ENCODE measurements around the gene PCMTD2.
"Not testable (repeated sequence)": the region's sequence is repeated elsewhere in the genome, so short reads cannot be mapped to it uniquely, and the experiment has no call there.

The PCMTD2 gene

DNA sequence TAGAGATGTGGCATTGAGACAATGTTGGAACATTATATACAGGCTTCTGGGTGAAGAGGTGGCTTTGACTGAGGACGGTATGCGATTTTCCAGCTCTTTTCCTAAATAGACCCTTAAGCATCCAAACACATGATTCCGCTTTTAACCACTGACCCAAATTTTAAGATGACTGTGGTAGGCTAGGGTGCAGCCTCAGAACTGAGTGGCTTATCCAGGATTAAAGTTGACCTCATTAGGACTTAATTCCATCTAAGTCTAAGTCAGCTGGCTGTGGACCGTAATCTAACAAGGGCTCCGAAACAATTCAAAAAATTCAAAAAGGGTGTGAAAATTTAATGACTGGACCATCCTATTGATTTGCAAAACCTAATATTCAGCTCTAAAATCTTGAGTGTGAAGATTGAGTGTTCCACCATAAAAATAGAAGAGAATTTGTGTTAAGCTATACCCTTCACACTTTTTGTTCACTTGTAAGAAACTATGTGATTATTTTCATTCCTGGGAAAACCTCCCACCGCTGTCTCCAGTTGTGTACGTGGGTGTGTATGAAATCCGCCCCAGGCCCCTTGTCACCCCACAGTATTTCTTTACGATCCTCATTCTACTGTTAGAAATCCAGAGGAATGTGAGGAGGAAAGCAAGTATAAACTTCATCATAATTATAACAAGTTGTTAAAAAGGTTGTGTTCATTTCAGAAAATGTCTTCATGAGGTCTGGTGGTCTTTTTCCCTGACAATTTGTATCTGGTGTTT is 2.7 kb downstream of the PCMTD2 start:
- no peak for DNase-seq

DNA sequence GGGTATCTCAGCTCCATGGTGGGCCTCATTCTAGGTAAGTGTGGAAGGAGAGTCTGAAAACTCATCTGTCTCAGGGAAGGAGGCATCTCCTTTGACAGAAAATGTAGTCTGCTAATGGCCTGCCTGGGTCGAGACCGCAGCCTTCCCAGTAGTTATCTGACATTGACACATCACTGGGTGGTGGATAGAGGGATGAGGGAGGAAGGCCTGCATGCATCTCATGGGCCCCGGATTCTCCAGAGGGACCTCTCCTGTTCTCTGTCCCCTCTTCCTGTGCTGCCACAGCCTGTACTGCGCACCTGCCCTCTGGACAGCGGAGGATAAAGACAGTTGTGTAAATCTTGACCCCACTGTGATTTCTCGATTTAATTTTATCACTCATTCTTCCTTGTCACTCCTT is 4.7 kb downstream of the PCMTD2 start:
- DNase-seq: no peak

- DNase-seq: no peak
These were observed 5.6 kb downstream of the PCMTD2 start for GRCh38 chr20:64261138-64261537.

DNA sequence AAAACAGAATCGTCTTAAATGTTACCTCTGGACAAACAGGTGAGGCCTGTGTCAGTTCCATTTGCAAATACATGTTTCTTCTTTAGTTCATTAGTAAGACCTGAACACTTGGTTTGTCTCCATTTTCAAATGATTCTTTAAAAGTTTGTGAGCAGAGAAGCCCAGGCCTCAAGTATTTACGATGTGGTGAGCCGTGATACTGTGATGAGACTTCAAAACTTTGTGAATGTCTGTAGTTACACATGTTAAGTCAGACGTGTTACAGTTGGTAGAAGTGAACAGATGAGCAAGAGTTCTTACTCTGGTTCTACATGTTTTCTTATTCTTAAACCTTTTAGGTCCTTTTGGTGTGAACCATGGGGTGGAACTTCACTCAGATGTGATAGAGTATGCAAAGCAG is 8.5 kb downstream of the PCMTD2 start:
- no peak for DNase-seq

- no peak for DNase-seq
These were observed 9.7 kb downstream of the PCMTD2 start for GRCh38 chr20:64265201-64265600.

- no peak for DNase-seq
These were observed 11.4 kb downstream of the PCMTD2 start for GRCh38 chr20:64266988-64267387.

DNA sequence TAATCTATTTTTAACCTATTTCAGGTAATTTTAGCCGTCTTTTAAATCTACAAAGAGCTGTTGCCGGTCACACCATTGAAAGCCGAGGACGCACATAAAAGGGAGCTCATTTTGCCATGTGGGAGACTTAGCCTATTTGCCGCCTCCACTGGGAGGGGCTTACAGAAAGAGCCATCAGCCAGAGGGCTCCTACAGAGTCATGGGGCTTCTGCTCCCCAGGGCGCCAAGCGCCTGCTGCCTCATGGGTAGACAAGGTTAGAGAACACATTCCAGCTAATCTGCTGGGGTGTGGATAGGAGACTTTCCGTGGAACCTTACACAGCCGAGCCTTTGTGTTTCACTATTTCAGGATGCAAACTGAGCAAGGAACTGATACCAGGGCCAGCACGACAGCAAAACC is 12.6 kb downstream of the PCMTD2 start:
- DNase-seq: no peak

DNA sequence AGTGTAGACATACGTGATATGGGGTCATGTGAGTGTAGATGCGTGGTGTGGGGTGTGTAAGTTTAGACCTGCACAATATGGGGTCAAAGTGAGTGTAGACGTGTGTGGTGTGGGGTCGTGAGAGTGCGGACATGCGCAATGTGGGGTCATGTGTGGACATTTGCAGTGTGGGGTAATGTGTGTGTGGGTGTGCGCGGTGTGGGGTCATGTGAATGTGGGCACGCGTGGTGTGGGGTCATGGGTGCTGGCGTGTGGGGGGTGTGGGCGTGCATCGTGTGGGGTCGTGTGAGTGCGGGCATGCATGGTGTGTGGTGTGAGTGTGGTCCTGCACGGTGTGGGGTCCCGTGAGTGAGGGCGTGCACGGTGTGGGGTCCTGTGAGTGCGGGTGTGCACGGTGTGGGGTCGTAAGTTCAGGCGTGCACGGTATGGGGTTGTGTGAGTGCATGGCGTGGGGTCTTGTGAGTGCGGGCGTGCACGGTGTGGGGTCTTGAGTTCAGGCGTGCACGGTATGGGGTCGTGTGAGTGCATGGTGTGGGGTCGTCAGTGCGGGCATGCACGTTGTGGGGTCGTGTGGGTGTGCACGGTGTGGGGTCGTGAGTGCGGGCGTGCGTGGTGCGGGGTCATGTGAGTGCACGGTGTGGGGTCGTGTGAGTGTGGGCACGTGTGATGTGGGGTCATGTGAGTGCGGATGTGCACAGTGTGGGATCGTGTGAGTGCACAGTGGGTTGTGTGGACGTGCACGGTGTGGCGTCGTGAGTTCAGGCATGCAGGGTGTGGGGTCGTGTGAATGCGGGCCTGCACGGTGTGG is 14.3 kb downstream of the PCMTD2 start:
- DNase-seq: no peak

DNA sequence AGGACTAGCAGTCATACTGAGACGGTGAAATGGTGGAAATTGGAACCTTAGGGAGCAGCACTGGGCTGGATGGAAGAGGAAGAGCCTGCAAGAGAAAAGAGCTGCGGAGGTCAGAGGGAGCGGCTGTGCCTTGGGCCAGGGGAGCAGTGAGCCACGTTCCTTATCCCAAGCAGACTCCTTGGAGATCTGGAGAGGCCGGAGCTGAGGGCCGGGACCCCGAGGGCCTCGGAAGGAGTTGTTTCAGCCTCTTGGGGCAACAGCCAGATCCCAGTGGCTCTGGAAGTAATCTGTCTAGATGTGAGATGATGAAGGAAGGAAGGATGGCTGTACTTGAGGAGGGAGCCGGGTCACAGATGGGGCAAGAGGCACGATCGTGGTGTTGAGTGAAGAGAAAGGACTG is 16.1 kb downstream of the PCMTD2 start:
- DNase-seq: no peak

DNA sequence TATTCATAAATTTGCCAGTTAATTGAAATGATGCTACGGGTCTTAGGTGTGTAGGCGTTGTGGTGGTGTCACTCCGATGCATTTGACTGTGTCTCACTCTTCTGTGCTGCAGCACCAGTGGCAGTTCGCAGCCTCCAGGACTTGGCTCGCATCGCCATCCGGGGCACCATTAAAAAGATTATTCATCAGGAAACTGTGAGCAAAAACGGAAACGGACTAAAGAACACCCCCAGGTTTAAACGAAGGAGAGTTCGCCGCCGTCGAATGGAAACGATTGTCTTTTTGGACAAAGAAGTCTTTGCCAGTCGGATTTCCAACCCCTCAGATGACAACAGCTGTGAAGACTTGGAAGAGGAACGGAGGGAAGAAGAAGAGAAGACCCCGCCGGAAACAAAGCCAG is 17.6 kb downstream of the PCMTD2 start:
- DNase-seq: no peak

GRCh38 chr20:64276817-64277216 is 21.3 kb downstream of the PCMTD2 start:
- no peak for DNase-seq

GRCh38 chr20:64277571-64278316 is 22.2 kb downstream of the PCMTD2 start:
- DNase-seq: no peak

- no peak for DNase-seq
These were observed 22.8 kb downstream of the PCMTD2 start for GRCh38 chr20:64278317-64278681.

- no peak for DNase-seq
These were observed 24.4 kb downstream of the PCMTD2 start for GRCh38 chr20:64279826-64280459.

- DNase-seq: no peak
These were observed 24.9 kb downstream of the PCMTD2 start for GRCh38 chr20:64280460-64280843.

DNA sequence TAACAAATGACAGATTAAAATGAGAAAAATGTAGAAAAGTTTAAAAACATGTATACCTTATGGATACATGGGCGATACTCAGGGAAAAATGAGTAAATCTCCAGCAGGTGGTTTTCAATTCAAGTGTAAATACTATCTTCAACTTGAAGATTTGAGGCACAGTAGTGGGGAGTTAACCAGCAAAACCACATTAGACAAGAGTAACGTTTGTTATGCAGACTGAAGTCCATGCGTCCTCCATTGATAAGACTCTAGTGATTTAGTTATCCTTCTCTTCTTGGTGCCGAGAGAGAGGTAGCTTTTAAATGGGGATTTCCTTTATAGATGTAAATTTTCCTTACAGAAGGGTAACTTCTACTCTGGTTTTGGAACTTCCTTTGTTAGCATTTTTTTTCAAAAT is 28.1 kb downstream of the PCMTD2 start:
- DNase-seq: no peak

DNA sequence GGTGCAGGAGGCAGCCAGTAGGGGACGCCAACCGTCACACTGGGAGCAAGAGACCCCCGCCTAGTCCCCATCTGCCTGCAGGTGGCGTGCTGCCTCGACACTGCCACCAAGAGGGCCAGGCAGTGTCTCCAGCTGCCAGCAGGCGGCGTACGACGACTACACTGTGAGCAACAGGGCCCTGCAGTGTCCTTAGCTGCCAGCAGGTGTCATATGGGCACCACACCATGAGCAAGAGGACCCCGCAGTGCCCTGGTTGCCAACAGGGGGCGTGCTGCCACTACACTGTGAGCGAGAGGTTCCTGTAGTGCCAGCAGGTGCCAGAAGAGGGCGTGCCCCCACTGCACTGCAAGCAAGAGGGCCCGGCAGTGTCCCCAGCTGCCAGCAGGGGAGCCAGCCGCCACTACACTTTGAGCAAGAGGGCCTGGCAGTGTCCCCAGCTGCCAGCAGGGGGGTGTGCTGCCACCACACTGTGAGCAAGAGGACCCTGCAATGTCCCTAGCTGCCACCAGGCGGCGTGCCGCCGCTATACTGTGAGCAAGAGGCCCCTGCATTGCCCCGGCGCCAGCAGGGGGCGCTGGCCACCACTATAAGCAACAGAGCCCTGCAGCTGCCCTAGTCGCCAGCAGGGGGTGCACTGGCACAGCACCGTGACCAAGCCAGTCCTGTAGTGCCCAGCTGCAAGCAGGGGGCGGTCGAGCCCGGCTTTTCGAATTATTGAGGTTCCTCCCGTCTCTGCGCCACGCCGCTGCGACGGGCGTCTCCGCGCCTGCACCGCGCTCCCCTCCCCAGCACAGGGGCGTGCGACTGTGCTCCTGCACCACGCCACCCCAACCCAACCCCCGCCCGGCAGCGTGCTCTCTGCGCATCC is 30.3 kb downstream of the PCMTD2 start:
- peak; percentile 4 for DNase-seq

GRCh38 chr20:64286447-64287263 is 31.1 kb downstream of the PCMTD2 start:
- DNase-seq: not testable (repeated sequence)

DNA sequence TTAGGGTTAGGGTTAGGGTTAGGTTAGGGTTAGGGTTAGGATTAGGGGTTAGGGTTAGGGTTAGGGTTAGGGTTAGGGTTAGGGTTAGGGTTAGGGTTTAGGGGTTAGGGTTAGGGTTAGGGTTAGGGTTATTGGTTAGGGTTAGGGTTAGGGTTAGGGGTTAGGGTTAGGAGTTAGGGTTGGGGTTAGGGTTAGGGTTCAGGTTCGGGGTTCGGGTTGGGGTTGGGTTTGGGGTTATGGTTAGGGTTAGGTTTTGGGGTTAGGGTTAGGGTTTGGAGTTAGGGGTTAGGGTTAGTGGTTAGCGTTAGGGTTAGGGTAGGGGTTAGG is 31.7 kb downstream of the PCMTD2 start:
- DNase-seq: not testable (repeated sequence)

- not testable (repeated sequence) for DNase-seq
These were observed 36.6 kb downstream of the PCMTD2 start for GRCh38 chr20:64292167-64292566.

- DNase-seq: not testable (repeated sequence)
These were observed 47.5 kb downstream of the PCMTD2 start for GRCh38 chr20:64303086-64303485.
